GM21515 (cell line): ENCODE results near the gene THOC2.
"Not testable (repeated sequence)": the region's sequence is repeated elsewhere in the genome, so short reads cannot be mapped to it uniquely, and the experiment has no call there.

Experiments used
- ATAC-seq: cut with Tn5 transposase; IDR thresholded peaks from one replicate; pipeline ENCODE4 v1.9.1; 2021; ENCODE audit not compliant: unreplicated experiment

THOC2 gene

GRCh38 chrX:123679733-123680460 lies 53.0 kb downstream of the THOC2 start:
- ATAC-seq = not testable (repeated sequence)

- no peak for ATAC-seq
Observed at GRCh38 chrX:123675154-123675553, 57.7 kb downstream of the THOC2 start.

- no peak for ATAC-seq
Observed at GRCh38 chrX:123673813-123674212, 59.0 kb downstream of the THOC2 start.

GRCh38 chrX:123665197-123665596 lies 67.7 kb downstream of the THOC2 start:
- no peak for ATAC-seq

- not testable (repeated sequence) for ATAC-seq
Observed at GRCh38 chrX:123664467-123665167, 68.2 kb downstream of the THOC2 start.

GRCh38 chrX:123663720-123664119 lies 69.1 kb downstream of the THOC2 start:
- not testable (repeated sequence) for ATAC-seq

- not testable (repeated sequence) for ATAC-seq
Observed at GRCh38 chrX:123656507-123656906, 76.3 kb downstream of the THOC2 start.

- ATAC-seq = not testable (repeated sequence)
Observed at GRCh38 chrX:123648811-123649181, 84.1 kb downstream of the THOC2 start.

GRCh38 chrX:123648028-123648810 lies 84.6 kb downstream of the THOC2 start:
- no peak for ATAC-seq

- no peak for ATAC-seq
Observed at GRCh38 chrX:123647244-123647643, 85.6 kb downstream of the THOC2 start.

- no peak for ATAC-seq
Observed at GRCh38 chrX:123629502-123629901, 103.3 kb downstream of the THOC2 start.

GRCh38 chrX:123626962-123627361 lies 105.9 kb downstream of the THOC2 start:
- no peak for ATAC-seq

- ATAC-seq = no peak
Observed at GRCh38 chrX:123625952-123626351, 106.9 kb downstream of the THOC2 start.

- no peak for ATAC-seq
Observed at GRCh38 chrX:123625477-123625876, 107.4 kb downstream of the THOC2 start.

- no peak for ATAC-seq
Observed at GRCh38 chrX:123617007-123617406, 115.8 kb downstream of the THOC2 start.

GRCh38 chrX:123610915-123611314 lies 121.9 kb downstream of the THOC2 start:
- ATAC-seq = no peak

- ATAC-seq = no peak
Observed at GRCh38 chrX:123607806-123608205, 125.0 kb downstream of the THOC2 start.

- no peak for ATAC-seq
Observed at GRCh38 chrX:123607270-123607669, 125.6 kb downstream of the THOC2 start.

GRCh38 chrX:123603491-123603890 lies 129.4 kb downstream of the THOC2 start:
- ATAC-seq = no peak

GRCh38 chrX:123601437-123601836 lies 131.4 kb downstream of the THOC2 start:
- ATAC-seq = no peak

- ATAC-seq = no peak
Observed at GRCh38 chrX:123600181-123600580, 132.7 kb downstream of the THOC2 start.
